Left lobe of liver (tissue), 2 donors: Measurements from ENCODE around the gene APRT. TPM values are rescaled to one million over a fixed set of nuclear protein-coding genes. Genes with fewer than 3 reads are reported as not detected.
A peak's percentile ranks its signal among the peaks of the same experiment; 100 is the strongest.
"Not testable (repeated sequence)": the region's sequence is repeated elsewhere in the genome, so short reads cannot be mapped to it uniquely, and the experiment has no call there.

Source experiments
- ATAC-seq: fragments of 200-7000 bp; cut with Tn5 transposase; one replicate; pipeline ENCODE4 v1.9.1; 2020; ENCODE audit warnings: mild to moderate bottlenecking, moderate library complexity
- DNase-seq: peaks from one replicate; pipeline ENCODE4 v3.0.0-alpha.2; 2020; ENCODE audit warnings: low spot score
- total RNA-seq: library from RNA; stranded (reverse); gene quantifications from one replicate; pipeline ENCODE4 v1.2.1, GENCODE V29; 2021
- donor health status: DM: no; HTN: no; CAD: no; lungs with moderate emphysema.
- donor health status: DM: no; HTN: yes; CAD: no.

APRT gene
- total RNA-seq, 1 donor from 2014 or later, result 68.9 TPM

- DNase-seq, result no peak
Observed at GRCh38 chr16:88824256-88825077, 12.7 kb upstream of the APRT start.

DNA sequence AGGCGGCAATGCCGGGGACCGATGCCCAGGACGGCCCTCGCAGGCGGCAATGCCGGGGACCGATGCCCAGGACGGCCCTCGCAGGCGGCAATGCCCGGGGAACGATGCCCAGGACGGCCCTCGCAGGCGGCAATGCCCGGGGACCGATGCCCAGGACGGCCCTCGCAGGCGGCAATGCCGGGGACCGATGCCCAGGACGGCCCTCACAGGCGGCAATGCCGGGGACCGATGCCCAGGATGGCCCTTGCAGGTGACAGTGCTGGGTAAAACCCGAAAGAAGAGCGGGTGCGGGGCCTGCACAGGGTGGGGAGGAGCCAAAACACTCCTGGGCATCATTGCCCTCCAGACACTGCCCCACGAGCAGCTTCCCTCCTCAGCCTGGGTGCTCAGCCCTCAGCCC is 11.9 kb upstream of the APRT start:
- not testable (repeated sequence) for DNase-seq, ATAC-seq

More at GRCh38 chr16:88824256-88825077, 12.7 kb upstream of the APRT start:
- ATAC-seq, result no peak

DNA sequence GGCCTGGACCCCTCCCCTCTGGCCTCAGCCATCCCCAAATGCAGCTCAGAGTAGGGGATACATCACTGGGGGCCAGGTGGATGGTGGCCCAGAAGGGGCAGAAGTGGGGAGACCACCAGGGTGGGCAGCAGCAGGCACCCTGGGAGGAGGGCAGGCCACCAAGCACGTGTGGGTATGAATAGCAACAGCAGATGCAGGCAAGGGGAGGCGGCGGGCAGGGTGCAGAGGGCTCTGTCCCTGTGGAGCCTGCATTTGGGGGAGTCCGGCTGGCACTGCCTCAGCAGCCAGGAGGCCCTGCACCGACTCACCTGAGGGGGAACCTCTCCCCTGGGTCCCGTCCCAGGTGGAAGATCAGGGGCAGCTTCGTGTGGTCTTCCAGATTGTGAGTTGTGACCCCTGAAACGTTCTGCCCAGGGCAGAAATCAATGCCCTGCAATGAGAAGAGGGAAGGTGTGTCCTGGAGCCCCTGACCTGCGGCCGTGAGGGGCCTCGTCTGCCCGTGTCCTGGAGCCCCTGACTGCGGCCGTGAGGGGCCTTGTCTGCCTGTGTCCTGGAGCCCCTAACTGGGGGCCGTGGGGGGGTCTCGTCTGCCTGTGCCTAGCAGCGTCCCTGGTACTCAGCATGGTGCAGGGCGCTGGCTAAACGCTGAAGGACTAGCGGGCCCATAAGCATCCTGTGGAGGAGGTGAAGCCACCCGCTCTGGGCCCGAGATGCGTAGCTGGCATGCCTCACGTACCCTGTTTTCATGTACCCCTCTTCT is 10.7 kb upstream of the APRT start:
- DNase-seq, result no peak
- no peak for ATAC-seq

DNA sequence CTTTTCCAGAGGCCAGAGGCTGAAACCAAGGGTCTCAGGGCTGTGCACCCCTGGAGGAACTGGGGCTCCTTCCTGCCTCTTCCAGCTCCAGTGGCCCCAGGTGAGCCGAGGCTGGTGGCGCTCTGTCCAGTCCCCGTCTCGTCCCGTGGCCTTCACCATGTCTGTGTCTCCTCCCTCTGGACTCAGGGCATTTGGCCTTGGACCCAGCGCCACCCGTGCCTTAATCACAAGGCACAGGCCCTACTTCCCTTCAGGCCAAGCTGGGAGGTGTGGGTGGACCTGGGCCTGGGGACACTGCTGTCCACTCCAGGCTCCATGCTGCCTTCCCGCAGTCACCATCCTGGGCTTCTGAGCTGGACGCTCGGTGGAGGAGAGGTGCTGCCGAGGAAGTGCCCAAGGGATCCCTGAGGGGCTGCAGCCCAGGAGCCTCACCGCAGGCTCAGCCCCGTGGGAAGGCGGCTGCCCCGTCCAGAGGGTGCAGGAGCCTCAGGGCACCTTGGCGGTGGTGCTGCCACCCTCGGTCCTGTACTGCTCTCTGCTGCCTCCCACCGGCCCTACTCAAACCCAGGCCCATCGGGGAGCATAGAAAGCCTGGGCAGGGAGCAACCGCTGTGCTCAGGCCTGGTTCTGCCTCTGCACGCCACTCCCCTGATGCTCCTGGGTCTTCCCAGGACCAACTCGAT is 9.6 kb upstream of the APRT start:
- ATAC-seq, result no peak
- no peak for DNase-seq

GRCh38 chr16:88820385-88821025 is 8.8 kb upstream of the APRT start:
- DNase-seq (no peak), ATAC-seq (no peak)

- DNase-seq (no peak), ATAC-seq (no peak)
Observed at GRCh38 chr16:88819126-88819525, 7.4 kb upstream of the APRT start.

DNA sequence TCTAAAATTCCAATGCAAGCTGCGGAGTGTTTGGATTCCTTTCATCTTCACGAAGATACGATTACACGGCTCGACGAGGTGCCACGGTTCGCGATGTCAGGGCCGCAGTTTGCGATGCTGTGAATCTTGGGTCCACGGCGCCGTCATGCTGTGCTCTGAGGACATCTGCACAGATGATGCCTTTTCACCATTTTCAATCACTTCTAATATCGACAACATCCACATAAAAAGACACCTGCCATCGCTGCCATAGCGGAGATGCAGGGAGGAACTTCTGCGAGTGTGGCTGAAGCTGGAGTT is 6.8 kb upstream of the APRT start:
- no peak for DNase-seq
- ATAC-seq, result no peak

GRCh38 chr16:88817785-88818574 is 6.3 kb upstream of the APRT start:
- DNase-seq, result no peak
- ATAC-seq, result no peak

GRCh38 chr16:88816736-88817535 is 5.2 kb upstream of the APRT start:
- ATAC-seq, result no peak
- no peak for DNase-seq

- no peak for DNase-seq
- peak; percentile 16 for ATAC-seq
Observed at GRCh38 chr16:88815901-88816589, 4.3 kb upstream of the APRT start.

DNA sequence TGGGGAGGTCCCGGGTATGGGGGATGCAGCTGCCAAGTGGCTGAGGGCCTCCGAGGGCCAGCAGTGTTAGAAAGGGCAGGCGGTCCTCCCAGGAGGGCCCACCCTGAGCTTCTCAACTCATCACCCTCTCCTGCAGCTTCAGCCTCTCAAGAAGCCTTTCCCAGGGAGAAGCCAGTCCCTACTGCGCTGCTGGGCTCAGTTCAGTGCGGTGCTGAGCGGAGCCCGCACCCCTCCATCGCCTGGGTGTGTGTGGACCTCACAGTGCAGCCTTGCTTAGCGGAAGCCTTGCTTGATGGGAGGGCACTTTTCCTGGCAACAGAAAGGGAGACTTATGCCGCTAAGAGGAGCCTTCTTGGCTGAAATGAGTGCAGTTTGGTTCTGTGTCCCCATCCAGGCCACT is 3.5 kb upstream of the APRT start:
- ATAC-seq (no peak), DNase-seq (no peak)

DNA sequence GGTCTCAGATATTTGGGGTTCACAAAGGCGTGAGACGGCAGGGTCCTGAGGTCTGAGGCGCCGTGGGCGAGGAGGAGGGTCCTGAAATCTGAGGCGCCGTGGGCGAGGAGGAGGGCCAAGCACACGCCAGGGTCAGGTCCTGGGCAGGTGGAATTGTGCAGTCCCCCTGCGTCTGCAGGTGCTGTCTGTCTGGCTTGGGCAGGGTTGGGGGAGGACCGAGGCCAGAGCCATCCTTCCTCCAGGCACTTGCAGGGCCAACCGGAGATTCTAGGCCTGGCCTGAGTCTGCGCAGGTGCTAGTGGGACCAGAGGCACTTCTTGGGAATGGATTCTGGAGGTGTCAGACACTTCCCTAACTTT is 2.4 kb upstream of the APRT start:
- DNase-seq (no peak), ATAC-seq (no peak)

DNA sequence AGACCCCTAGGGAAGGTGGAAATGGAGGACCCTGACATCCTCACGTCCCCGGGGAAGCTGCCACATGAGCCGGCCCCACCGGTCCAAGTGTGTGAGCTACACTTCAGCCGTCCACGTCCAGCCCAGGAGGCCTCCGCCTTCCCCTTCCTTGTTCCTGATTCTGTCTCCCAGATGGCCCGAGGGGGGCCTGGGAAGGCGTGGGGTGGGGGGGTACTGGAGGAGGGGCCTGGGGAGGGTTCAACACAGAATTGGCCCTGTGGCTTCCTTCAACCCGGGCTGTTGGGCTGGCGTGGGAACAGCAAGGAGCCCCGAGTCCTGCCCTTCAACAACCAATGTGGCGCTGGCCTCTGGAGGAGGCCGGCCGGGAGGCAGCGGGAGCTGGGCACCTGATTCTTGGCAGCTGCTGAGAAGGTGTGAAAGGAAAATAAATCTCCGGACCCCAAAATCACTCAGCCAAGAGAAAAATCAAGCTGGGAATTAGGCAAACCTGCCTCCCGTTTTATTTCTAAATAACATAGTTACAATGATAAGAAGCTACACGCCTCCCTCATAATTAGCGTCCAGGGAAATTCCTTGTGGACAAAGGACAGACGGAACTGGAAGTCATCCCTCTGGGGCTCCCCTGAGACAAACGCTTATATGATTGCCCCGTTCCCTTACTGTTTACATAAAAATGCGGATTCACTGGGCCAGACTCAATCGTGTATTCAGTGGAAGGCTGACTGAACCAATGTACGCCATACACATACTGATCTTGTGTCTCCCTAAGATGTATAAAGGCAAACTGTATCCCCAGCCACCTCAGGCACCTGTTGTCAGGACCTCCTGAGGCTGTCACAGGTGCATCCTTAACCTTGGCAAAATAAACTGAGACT is 1.8 kb upstream of the APRT start:
- no peak for ATAC-seq
- no peak for DNase-seq

DNA sequence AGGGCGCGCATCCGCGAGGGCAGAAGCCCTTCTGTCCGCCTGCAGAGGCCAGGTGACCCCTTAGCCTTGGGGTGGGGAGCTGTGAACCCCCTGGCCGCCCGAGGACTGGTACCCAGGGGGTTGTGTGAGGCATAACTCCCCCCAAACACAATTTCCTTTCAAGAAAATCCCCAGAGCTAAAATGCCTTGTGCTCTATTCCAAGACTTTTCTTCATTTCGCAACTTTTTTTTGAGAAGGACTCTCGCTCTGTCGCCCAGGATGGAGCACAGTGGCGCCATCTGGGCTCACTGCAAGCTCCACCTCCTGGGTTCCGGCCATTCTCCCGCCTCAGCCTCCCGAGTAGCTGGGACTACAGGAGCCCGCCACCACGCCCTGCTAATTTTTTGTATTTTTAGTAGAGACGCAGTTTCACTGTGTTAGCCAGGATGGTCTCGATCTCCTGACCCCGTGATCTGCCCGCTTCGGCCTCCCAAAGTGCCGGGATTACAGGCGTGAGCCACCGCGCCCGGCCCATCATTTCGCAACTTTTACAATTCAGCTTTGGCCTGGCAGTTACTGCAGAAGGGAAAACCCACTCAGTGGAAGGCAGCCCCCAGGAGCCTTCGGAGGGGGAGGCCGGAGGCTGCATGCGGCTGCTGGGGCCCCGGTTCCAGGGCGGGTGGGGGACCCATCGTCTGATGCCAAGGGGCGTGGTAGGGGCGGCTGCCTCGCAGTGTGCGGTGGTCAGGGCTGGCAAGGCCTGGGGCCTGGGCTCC is 963 bp upstream of the APRT start:
- ATAC-seq (peak; percentile 1), DNase-seq (no peak)

DNA sequence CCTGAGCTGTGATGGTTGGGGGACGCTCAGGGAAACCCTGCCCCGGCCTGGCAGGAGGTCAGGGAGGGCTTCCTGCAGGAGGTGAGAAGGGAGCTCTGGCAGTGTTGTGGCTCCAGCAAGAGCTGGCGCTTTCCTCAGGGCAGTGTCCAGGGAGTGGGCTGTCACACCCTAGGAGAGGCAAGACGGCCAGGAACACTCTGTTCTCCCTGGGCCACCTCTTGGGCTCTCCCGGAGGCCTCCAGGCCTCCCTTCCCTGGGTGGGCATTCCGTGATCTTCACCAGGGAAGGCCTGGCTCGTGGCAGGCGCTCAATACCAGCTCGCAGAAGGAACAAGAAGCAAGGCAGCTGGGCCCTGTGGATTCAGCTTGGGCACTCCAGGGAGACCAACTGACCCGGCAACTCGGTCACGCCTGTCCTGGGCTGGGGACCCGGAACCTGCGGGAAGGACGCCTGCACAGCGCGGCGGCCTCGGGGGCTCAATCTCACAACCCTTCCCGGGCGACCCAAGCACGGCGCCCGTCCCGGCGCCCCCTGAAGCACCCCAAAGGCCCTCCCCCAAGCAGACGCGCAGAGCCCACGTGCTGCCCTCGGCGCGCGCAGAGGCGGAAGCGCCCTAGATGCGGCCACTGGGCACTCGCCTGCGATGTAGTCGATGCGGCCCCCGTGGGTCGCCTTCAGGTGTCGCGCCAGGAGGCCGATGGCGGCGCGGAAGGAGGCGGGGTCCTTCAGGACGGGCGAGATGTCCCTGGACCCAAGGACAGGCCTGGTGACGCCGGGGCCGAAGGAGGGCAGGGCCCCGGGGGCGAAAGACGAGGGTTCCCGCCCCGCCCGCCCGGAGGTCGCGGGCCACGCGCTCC is 588 bp downstream of the APRT start:
- peak; percentile 63 for ATAC-seq
- DNase-seq, result peak; percentile 72

- DNase-seq (no peak), ATAC-seq (no peak)
Observed at GRCh38 chr16:88810166-88810911, 1.4 kb downstream of the APRT start.
